ENCODE data around the gene GPR17.

DNA sequence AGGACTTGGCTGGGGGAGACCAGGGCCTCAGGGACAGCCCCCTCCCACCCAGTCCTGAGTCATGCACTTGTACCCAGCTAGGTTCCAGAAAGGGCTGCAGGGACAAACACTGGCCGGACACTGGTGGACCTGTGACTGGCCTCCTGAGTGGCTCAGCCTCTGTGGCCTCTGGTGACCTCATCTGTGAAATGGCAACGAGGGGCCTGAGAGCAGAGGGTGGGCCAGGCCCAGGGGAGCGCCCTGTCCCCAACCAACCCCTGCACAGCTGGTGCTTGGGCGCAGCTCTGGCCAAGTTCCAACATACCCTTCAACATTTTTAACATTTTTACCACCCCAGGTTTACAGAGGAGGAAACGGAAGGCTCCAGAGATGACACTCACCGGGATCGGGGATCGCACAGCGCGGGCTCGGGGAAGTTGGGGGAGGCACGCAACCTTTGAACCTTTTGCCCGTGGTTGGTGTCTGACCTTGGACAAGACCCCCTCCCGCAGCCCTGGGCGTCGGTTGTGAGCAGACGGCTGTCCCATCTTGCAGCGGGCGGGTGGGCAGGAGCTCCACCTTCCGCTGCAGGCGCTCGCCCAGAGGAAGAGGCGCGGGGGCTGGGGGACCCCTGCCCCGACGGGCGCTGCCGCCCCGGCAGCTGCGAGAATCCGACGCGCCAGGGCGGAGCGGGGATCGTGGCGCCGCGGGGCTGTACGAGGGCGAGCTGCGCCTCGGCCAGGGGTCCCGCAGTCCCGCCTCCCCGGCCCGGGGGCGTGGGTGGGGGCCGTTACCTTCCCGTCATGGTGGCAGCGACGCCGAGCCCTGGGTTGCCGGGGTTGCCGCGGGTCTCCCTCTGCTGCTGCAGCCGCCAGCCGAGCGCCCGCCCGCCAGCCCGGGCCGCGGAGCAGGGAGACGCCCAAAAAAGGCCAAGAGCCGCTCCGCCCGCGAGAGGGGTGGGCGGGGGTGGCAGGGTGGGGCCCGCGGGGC, 28.6 kb downstream of the GPR17 start:
- TF ChIP-seq, protein P1, sequence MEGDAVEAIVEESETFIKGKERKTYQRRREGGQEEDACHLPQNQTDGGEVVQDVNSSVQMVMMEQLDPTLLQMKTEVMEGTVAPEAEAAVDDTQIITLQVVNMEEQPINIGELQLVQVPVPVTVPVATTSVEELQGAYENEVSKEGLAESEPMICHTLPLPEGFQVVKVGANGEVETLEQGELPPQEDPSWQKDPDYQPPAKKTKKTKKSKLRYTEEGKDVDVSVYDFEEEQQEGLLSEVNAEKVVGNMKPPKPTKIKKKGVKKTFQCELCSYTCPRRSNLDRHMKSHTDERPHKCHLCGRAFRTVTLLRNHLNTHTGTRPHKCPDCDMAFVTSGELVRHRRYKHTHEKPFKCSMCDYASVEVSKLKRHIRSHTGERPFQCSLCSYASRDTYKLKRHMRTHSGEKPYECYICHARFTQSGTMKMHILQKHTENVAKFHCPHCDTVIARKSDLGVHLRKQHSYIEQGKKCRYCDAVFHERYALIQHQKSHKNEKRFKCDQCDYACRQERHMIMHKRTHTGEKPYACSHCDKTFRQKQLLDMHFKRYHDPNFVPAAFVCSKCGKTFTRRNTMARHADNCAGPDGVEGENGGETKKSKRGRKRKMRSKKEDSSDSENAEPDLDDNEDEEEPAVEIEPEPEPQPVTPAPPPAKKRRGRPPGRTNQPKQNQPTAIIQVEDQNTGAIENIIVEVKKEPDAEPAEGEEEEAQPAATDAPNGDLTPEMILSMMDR (conservative IDR thresholded peaks at IDR 0.05 in 1 of 2, IDR thresholded peaks at IDR 0.05 in 1 of 2; ENCODE audit: extremely low read depth in 1 of 2, insufficient read depth in 1 of 2, low read depth in 1 of 2, low read length in 2 of 2), result no peak
- no peak for TF ChIP-seq EZH2 (IDR thresholded peaks at IDR 0.05; ENCODE audit: borderline replicate concordance, low read length)
